WTC11 (cell line): Measurements from ENCODE around the gene CTDSP2. TPM values are rescaled to one million over a fixed set of nuclear protein-coding genes. Genes with fewer than 3 reads are reported as not detected.

Experiments
- ATAC-seq: fragments of 200-7000 bp; cut with Tn5 transposase; 2 replicates; pipeline ENCODE4 v1.10.0; 2021; ENCODE audit warnings: mild to moderate bottlenecking, moderate library complexity
- CTCF ChIA-PET: fragments of 300-600 bp; sonication (Branson Sonifier 250); formaldehyde crosslinking; loops from one replicate; lab custom pipeline; 2021; ENCODE audit warnings: antibody characterized with exemption; lab: Charles Lee
- POLR2A ChIA-PET: fragments of 350-600 bp; sonication (Branson Sonifier 250); formaldehyde crosslinking; loops from one replicate; lab custom pipeline; 2021; ENCODE audit warnings: antibody characterized with exemption; lab: Charles Lee
- DNase-seq: peaks from one replicate; pipeline ENCODE4 v3.0.0; 2021; ENCODE audit warnings: low spot score
- H3K27ac Mint-ChIP-seq: 2 replicates; pipeline ENCODE4 v1.8.0; 2021; ENCODE audit warnings: mixed read lengths
- H3K27me3 Mint-ChIP-seq: 2 replicates; pipeline ENCODE4 v1.8.0; 2021; ENCODE audit warnings: low read depth, mild to moderate bottlenecking, moderate library complexity, mixed read lengths
- H3K36me3 Mint-ChIP-seq: 2 replicates; pipeline ENCODE4 v1.8.0; 2021; ENCODE audit warnings: mixed read lengths
- H3K4me1 Mint-ChIP-seq: 2 replicates; pipeline ENCODE4 v1.8.0; 2022; ENCODE audit warnings: mixed read lengths
- H3K4me3 Mint-ChIP-seq: 2 replicates; pipeline ENCODE4 v1.8.0; 2021; ENCODE audit warnings: mild to moderate bottlenecking, moderate library complexity, mixed read lengths
- H3K9me3 Mint-ChIP-seq: 2 replicates; pipeline ENCODE4 v1.8.0; 2021; ENCODE audit warnings: mixed read lengths
- AFF4 ChIP-seq: sonication (generic); formaldehyde crosslinking; IDR thresholded peaks from 2 replicates; pipeline ENCODE4 v1.8.1; 2023; ENCODE audit warnings: mild to moderate bottlenecking, missing genetic modification reagents, borderline replicate concordance
- AR ChIP-seq: fragments of 250-450 bp; sonication (Bioruptor Pico); IDR thresholded peaks from 2 replicates; pipeline ENCODE4 v1.9.0; 2021; ENCODE audit warnings: mild to moderate bottlenecking
- CBFB ChIP-seq: sonication (generic); formaldehyde crosslinking; IDR thresholded peaks from 2 replicates; pipeline ENCODE4 v1.8.1; 2022; ENCODE audit warnings: mild to moderate bottlenecking, low read depth, missing genetic modification reagents
- E2F4 ChIP-seq: sonication (generic); formaldehyde crosslinking; IDR thresholded peaks from 2 replicates; pipeline ENCODE4 v1.8.1; 2022; ENCODE audit warnings: low read depth, mild to moderate bottlenecking, moderate library complexity, missing genetic modification reagents, borderline replicate concordance
- GRHL2 ChIP-seq: fragments of 250-450 bp; sonication (Bioruptor Pico); IDR thresholded peaks from 2 replicates; pipeline ENCODE4 v1.8.0; 2022; ENCODE audit warnings: mild to moderate bottlenecking, moderate library complexity; ENCODE audit not compliant: insufficient replicate concordance, severe bottlenecking
- HMGA2 ChIP-seq: fragments of 250-450 bp; sonication (Bioruptor Pico); IDR thresholded peaks from 2 replicates; pipeline ENCODE4 v1.4.0; 2021; ENCODE audit warnings: mild to moderate bottlenecking, moderate library complexity
- JUN ChIP-seq: sonication (generic); formaldehyde crosslinking; IDR thresholded peaks from 2 replicates; pipeline ENCODE4 v1.8.0; 2023; ENCODE audit warnings: mild to moderate bottlenecking, missing genetic modification reagents
- NFATC4 ChIP-seq: fragments of 250-450 bp; sonication (Bioruptor Pico); IDR thresholded peaks from 2 replicates; pipeline ENCODE4 v1.9.0; 2021; ENCODE audit warnings: mild to moderate bottlenecking
- NFE2L1 ChIP-seq: sonication (generic); formaldehyde crosslinking; IDR thresholded peaks from 2 replicates; pipeline ENCODE4 v1.8.1; 2023; ENCODE audit warnings: missing genetic modification reagents
- NR3C1 ChIP-seq: sonication (generic); formaldehyde crosslinking; conservative IDR thresholded peaks from 2 replicates; pipeline ENCODE4 v1.8.1; 2023; ENCODE audit warnings: low read depth, mild to moderate bottlenecking, missing genetic modification reagents
- USF2 ChIP-seq: sonication (generic); formaldehyde crosslinking; IDR thresholded peaks from 2 replicates; pipeline ENCODE4 v1.8.1; 2023; ENCODE audit warnings: mild to moderate bottlenecking, missing genetic modification reagents, moderate library complexity
- ZMAT4 ChIP-seq: fragments of 250-450 bp; sonication (Bioruptor Pico); IDR thresholded peaks from 2 replicates; pipeline ENCODE4 v1.9.0; 2021; ENCODE audit warnings: mild to moderate bottlenecking
- ZNF219 ChIP-seq: sonication (generic); formaldehyde crosslinking; IDR thresholded peaks from 2 replicates; pipeline ENCODE4 v1.8.0; 2023; ENCODE audit warnings: missing genetic modification reagents, mild to moderate bottlenecking, borderline replicate concordance
- ZNF512 ChIP-seq: sonication (generic); formaldehyde crosslinking; IDR thresholded peaks from 2 replicates; pipeline ENCODE4 v1.8.1; 2022; ENCODE audit warnings: missing genetic modification reagents, borderline replicate concordance
- total RNA-seq: library from RNA; stranded (reverse); gene quantifications from 3 replicates; pipeline ENCODE4 v1.2.3, GENCODE V29; 2021
- TF ChIP-seq, protein P1 (sequence below): sonication (generic); formaldehyde crosslinking; IDR thresholded peaks from 2 replicates; pipeline ENCODE4 v1.8.0; 2022; ENCODE audit warnings: mild to moderate bottlenecking, missing genetic modification reagents

The CTDSP2 gene
- total RNA-seq, 1 experiment from 2014 or later = 122 TPM

GRCh38 chr12:57891542-57892228 is 45.2 kb upstream of the CTDSP2 start:
- H3K36me3 Mint-ChIP-seq = no peaks in the 10 kb centered on the region
- no peak for TF ChIP-seq NR3C1 (CRISPR knock-in tag)
- TF ChIP-seq NFE2L1 = no peak
- TF ChIP-seq GRHL2 = no peak
- ATAC-seq (no peak), DNase-seq (no peak)
- ChIA-PET CTCF (no interaction called here), POLR2A (no interaction called here)
- H3K4me1 Mint-ChIP-seq = peaks cover 53% of the 10 kb centered on the region
- peaks cover 9% of the 10 kb centered on the region for H3K27me3 Mint-ChIP-seq
- H3K4me3 Mint-ChIP-seq = no peak overlapping the region
- H3K9me3 Mint-ChIP-seq = no peaks in the 10 kb centered on the region
- no peak overlapping the region for H3K27ac Mint-ChIP-seq

- Mint-ChIP-seq H3K27me3 (peaks cover 3% of the 10 kb centered on the region), H3K36me3 (no peaks in the 10 kb centered on the region), H3K4me1 (peaks cover 45% of the 10 kb centered on the region), H3K4me3 (no peak overlapping the region), H3K9me3 (no peaks in the 10 kb centered on the region), H3K27ac (no peak overlapping the region)
- DNase-seq (no peak), ATAC-seq (no peak)
- ChIA-PET POLR2A (interaction anchor here (2.9 kb wide), 1 partner anchor 46 kb away, joined by 9 read pairs; no protein-coding TSS in a partner anchor), CTCF (interaction anchor here (1.0 to 2.9 kb wide), 7 partner anchors 8 to 75 kb away, joined by 3 to 17 read pairs (median 13); no protein-coding TSS in a partner anchor)
- TF ChIP-seq ZNF219 (CRISPR knock-in tag) (no peak), CBFB (CRISPR knock-in tag) (no peak), AR (CRISPR knock-in tag) (no peak), ZNF512 (no peak), JUN (CRISPR knock-in tag) (no peak), USF2 (CRISPR knock-in tag) (no peak), NFATC4 (CRISPR knock-in tag) (no peak), E2F4 (CRISPR knock-in tag) (no peak), AFF4 (CRISPR knock-in tag) (no peak), HMGA2 (CRISPR knock-in tag) (no peak), ZMAT4 (no peak)
- TF ChIP-seq, protein P1, sequence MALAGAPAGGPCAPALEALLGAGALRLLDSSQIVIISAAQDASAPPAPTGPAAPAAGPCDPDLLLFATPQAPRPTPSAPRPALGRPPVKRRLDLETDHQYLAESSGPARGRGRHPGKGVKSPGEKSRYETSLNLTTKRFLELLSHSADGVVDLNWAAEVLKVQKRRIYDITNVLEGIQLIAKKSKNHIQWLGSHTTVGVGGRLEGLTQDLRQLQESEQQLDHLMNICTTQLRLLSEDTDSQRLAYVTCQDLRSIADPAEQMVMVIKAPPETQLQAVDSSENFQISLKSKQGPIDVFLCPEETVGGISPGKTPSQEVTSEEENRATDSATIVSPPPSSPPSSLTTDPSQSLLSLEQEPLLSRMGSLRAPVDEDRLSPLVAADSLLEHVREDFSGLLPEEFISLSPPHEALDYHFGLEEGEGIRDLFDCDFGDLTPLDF (CRISPR knock-in tag) = no peak
These were observed 43.9 kb upstream of the CTDSP2 start for GRCh38 chr12:57890191-57891115.
